ENCODE results near the gene PTPRR. TPM values are rescaled to one million over a fixed set of nuclear protein-coding genes. Genes with fewer than 3 reads are reported as not detected.

PTPRR gene
- total and polyA plus RNA-seq, 2 of the 4 experiments (the other 2 are of a cell fraction), result 0.18 to 0.21 TPM

DNA sequence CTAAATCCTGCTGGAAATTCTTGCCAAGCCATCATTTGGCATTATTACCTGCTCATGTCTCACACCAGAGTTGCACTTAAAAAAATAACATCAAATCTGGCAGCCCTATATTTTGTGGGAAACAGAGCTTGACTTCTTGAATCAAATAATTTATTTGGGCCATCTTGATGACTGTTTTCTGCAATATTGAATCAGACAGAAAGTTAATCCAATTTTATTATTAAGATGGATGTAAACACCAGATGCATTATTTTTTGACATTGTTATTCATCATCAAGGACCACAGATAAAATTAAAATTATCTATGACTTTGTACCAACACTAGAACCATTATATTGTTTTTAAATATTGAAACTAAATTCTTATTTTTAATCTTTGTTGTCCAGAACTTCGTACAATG is 132.9 kb downstream of the PTPRR start:
- no peak for TF ChIP-seq NFE2L2 (IDR thresholded peaks at IDR 0.05; ENCODE audit: low read depth, low read length)
- no peak for TF ChIP-seq POLR2A (IDR thresholded peaks at IDR 0.05; ENCODE audit: low read depth, low read length)
- Histone ChIP-seq H4K20me1 (ENCODE audit: insufficient read depth, low read length) (no peaks in the 10 kb centered on the region), H3K36me3 (ENCODE audit: control insufficient read depth, insufficient read depth, low read length) (no peaks in the 10 kb centered on the region), H3K18ac (ENCODE audit: low read depth, low read length) (no peak overlapping the region), H4K91ac (ENCODE audit: insufficient read depth, low read depth, low read length) (no peak overlapping the region), H3K23ac (ENCODE audit: low read depth, low read length) (no peak overlapping the region), H2AK9ac (replicated peaks; ENCODE audit: low read depth, low read length, poor library complexity) (no peak overlapping the region), H2AFZ (replicated peaks; ENCODE audit: low read length, poor library complexity) (no peak overlapping the region), H2BK5ac (ENCODE audit: low read depth, low read length, poor library complexity, severe bottlenecking) (no peak overlapping the region), H2BK120ac (ENCODE audit: low read depth, low read length) (no peak overlapping the region), H3K4ac (ENCODE audit: low read depth, low read length) (no peak overlapping the region), H2AK5ac (ENCODE audit: low read depth, low read length) (no peak overlapping the region), H2BK15ac (ENCODE audit: low read depth, low read length) (no peak overlapping the region), H3K9me3 (ENCODE audit: control insufficient read depth, insufficient read depth, low read length) (no peaks in the 10 kb centered on the region), H3K14ac (replicated peaks; ENCODE audit: low read depth, low read length) (no peak overlapping the region), H3K79me1 (ENCODE audit: low read depth in 1 of 2, low read length in 2 of 2) (no peaks in the 10 kb centered on the region), H3K9ac (ENCODE audit: low read depth, low read length) (no peak overlapping the region), H3K4me1 (ENCODE audit: control insufficient read depth, insufficient read depth, low read length) (no peaks in the 10 kb centered on the region), H3K9me1 (ENCODE audit: insufficient read depth, low read length) (no peaks in the 10 kb centered on the region), H3K4me3 (ENCODE audit: insufficient read depth, low read depth, low read length) (no peak overlapping the region), H4K8ac (ENCODE audit: low read depth in 2 of 2, low read length in 2 of 2) (no peak overlapping the region), H3K4me2 (ENCODE audit: low read depth, low read length) (no peak overlapping the region), H4K5ac (ENCODE audit: low read depth, low read length) (no peak overlapping the region), H3K27ac (ENCODE audit: insufficient read depth, low read length) (no peak overlapping the region), H3K56ac (ENCODE audit: extremely low read depth, insufficient read depth, low read length) (no peak overlapping the region), H2BK20ac (ENCODE audit: low read depth, low read length) (no peak overlapping the region), H3K27me3 (ENCODE audit: control insufficient read depth, insufficient read depth, low read length) (no peaks in the 10 kb centered on the region)
- ChIA-PET POLR2A (ENCODE audit: unreplicated experiment) (no interaction called here), CTCF (no interaction called here)
- intact Hi-C loops (cut with micrococcal nuclease) (no loop called here), in situ Hi-C loops (cut with MboI; ENCODE audit: low sequenced_read_pairs) (no loop called here), dilution Hi-C loops (cut with HindIII; ENCODE audit: low sequenced_read_pairs, unreplicated experiment) (no loop called here)
- no TSS peak for BruUV-seq (replicated peaks)
- no peak for ATAC-seq (ENCODE audit: low read depth)
- WGBS, 2 experiments (ENCODE audit: extremely low coverage in 2 of 2, insufficient read length in 1 of 2), result no CpG with 5 or more reads among the region's 1 CpG
- DNase-seq, result no peak

All from IMR-90 (cell line).